Heart right ventricle (tissue), 16 donors: Measurements from ENCODE around the gene MTCH1. TPM values are rescaled to one million over a fixed set of nuclear protein-coding genes. Genes with fewer than 3 reads are reported as not detected.

Experiments used
- ATAC-seq, 8 donors: fragments of 200-7000 bp; cut with Tn5 transposase; one replicate each; pipeline ENCODE4 v1.9.1; 2020; ENCODE audit warnings: mild to moderate bottlenecking in 8 of 8, moderate library complexity in 8 of 8, moderate number of reproducible peaks in 1 of 8
- DNase-seq, 2 donors: peaks; one replicate each; pipeline ENCODE4 v3.0.0-alpha.2; 2020
- H3K27ac ChIP-seq, 10 donors: fragments of 200-600 bp; sonication (generic) in 2 of 10; one replicate each; pipeline versions ENCODE4 v1.5.0 to v1.8.0; 2020 to 2022; ENCODE audit warnings: mild to moderate bottlenecking in 3 of 10
- H3K27me3 ChIP-seq, 7 donors: fragments of 200-600 bp; one replicate each; pipeline ENCODE4 v1.8.0; 2021 to 2022; ENCODE audit warnings: mild to moderate bottlenecking in 2 of 7
- H3K36me3 ChIP-seq, 9 donors: fragments of 200-600 bp; sonication (generic) in 1 of 9; one replicate each; pipeline versions ENCODE4 v1.5.0 to v1.8.0; 2020 to 2022; ENCODE audit warnings: mild to moderate bottlenecking in 2 of 9
- H3K4me1 ChIP-seq, 9 donors: fragments of 200-600 bp; sonication (generic) in 1 of 9; one replicate each; pipeline versions ENCODE4 v1.5.0 to v1.8.0; 2020 to 2022; ENCODE audit warnings: mild to moderate bottlenecking in 4 of 9
- H3K4me3 ChIP-seq, 10 donors: fragments of 200-600 bp; sonication (generic) in 2 of 10; one replicate each; pipeline versions ENCODE4 v1.5.0 to v1.8.0; 2020 to 2022; ENCODE audit warnings: mild to moderate bottlenecking in 7 of 10, moderate library complexity in 2 of 10
- H3K9me3 ChIP-seq, 11 donors: fragments of 200-600 bp in 10 of 11; sonication (generic) in 2 of 11; one replicate each; pipeline versions ENCODE4 v1.5.0 to v1.8.0; 2013 to 2022; ENCODE audit warnings: mild to moderate bottlenecking in 2 of 11, control low read depth in 1 of 11, moderate library complexity in 1 of 11
- WGBS, 2 donors: extraction: QIAGEN DNeasy Blood & Tissue Kit; methylation state at CpG; one replicate each; pipeline ENCODE4 v1.1.7; 2013; ENCODE audit warnings: inconsistent platforms in 1 of 2; 5-methylcytosine and 5-hydroxymethylcytosine counted together
- intact Hi-C, 10 donors: fragments of 100-400 bp; cut with DNase I; formaldehyde crosslinking; loops; one replicate each; pipeline versions ENCODE4 v1.11.1 to v1.14.2; 2022
- polyA plus RNA-seq, 2 donors: library from polyadenylated mRNA; stranded (reverse); fragments of 200-250 nt; gene quantifications; one replicate each; pipeline ENCODE4 v1.2.3, GENCODE V29; 2013
- total RNA-seq, 10 donors: library from RNA; stranded (reverse); fragmentation: NEBNext Ultra II Directional in 3 of 10; extraction: Animal tissue kit (Norgen Biotek cat#: 25700) in 3 of 10; gene quantifications; one replicate each; pipeline versions ENCODE4 v1.2.1 to v1.2.4, GENCODE V29; 2021 to 2023
- TF ChIP-seq, protein P1 (sequence below), 9 donors: fragments of 200-600 bp; sonication (generic) in 2 of 9; IDR thresholded peaks; one replicate each; pipeline versions ENCODE4 v1.5.0 to v1.8.0; 2021 to 2022; ENCODE audit warnings: antibody characterized with exemption in 9 of 9, mild to moderate bottlenecking in 5 of 9, moderate library complexity in 1 of 9
- donor health status: Arrhythmogenic right ventricular cardiomyopathy.
- donor health status: ischemic (EF 13 %, LVEDD 7.1; RV severe dilation, severe dysfunction).
- donor health status: healthy with polysubstance abuse.
- donor health status: DM: no; HTN: yes; CAD: no.
- donor health status: DM: no; HTN: no; CAD: no.
- donor health status: ischemic (EF 25% LVEDD 6.9; RV normal size, moderate dysfunction).
- donor health status: ischemic (EF 25% LVEDD 5.7; RV mildly dilated, moderate dysfunction).
- donor health status: healthy.
- donor health status: DM: yes; HTN: yes; CAD: no.
- donor health status: Ischemic cardiomyopathy.
- donor health status: ischemic (EF 35%, LVEDD 5.7; RV mildly dilated, moderate dysfunction).
- donor health status: nonischemic (EF 11% LVEDD 7.7; RV severe dilation, severe dysfunction).
- donor health status: DM: yes; HTN: yes; CAD: no.
- donor health status: PGD.
- donor health status: ischemic (EF 29% LVEDD 5.4; RV normal size, mild dysfunction).
- donor health status: nonischemic (EF 23%, LVEDD 6.1; RV moderate dilation, normal function).

MTCH1 gene
- total and polyA plus RNA-seq, 12 donors: 82.6 to 341 (median 156) TPM

DNA sequence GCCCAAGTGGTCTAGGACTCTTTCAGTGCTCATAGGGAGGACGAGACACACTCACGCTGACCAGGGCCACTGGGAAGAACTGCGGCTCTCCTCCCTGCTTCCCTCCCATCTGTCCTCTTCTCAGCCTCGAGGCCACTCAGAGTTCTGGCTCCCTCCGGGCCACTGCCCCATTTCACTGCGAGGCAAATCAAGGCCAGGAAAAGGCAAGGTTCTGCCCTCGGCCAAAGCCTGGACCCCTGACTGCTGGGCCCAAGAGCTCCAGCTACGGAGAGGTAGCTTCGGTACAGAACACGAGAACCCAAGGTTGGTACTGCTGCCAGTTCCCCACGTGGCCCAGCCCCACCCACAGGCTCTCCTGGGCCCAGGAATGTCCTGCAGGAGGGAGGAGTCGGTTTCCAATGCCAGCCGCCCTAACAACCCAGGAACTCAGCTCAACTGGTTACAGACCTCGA, 16.7 kb downstream of the MTCH1 start:
- Histone ChIP-seq H3K4me3 (no peak overlapping the region), H3K4me1 (peaks cover 12 to 82% (median 61%) of the 10 kb centered on the region in 9 donors), H3K27me3 (no peaks in the 10 kb centered on the region), H3K36me3 (peaks cover 0 to 85% (median 67%) of the 10 kb centered on the region in 9 donors), H3K9me3 (no peaks in the 10 kb centered on the region), H3K27ac (peak overlapping the region in 4 of 10 donors; percentile 3 to 44 (median 24))
- 63 to 72% methylated on average over 14 of the region's 14 CpGs for WGBS, 2 donors
- peak in 4 of 8 donors; percentile 20 to 27 (median 22) for ATAC-seq
- intact Hi-C loops: no loop called here
- TF ChIP-seq, protein P1, sequence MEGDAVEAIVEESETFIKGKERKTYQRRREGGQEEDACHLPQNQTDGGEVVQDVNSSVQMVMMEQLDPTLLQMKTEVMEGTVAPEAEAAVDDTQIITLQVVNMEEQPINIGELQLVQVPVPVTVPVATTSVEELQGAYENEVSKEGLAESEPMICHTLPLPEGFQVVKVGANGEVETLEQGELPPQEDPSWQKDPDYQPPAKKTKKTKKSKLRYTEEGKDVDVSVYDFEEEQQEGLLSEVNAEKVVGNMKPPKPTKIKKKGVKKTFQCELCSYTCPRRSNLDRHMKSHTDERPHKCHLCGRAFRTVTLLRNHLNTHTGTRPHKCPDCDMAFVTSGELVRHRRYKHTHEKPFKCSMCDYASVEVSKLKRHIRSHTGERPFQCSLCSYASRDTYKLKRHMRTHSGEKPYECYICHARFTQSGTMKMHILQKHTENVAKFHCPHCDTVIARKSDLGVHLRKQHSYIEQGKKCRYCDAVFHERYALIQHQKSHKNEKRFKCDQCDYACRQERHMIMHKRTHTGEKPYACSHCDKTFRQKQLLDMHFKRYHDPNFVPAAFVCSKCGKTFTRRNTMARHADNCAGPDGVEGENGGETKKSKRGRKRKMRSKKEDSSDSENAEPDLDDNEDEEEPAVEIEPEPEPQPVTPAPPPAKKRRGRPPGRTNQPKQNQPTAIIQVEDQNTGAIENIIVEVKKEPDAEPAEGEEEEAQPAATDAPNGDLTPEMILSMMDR (IDR thresholded peaks at IDR 0.05): no peak
- no peak for DNase-seq

DNA sequence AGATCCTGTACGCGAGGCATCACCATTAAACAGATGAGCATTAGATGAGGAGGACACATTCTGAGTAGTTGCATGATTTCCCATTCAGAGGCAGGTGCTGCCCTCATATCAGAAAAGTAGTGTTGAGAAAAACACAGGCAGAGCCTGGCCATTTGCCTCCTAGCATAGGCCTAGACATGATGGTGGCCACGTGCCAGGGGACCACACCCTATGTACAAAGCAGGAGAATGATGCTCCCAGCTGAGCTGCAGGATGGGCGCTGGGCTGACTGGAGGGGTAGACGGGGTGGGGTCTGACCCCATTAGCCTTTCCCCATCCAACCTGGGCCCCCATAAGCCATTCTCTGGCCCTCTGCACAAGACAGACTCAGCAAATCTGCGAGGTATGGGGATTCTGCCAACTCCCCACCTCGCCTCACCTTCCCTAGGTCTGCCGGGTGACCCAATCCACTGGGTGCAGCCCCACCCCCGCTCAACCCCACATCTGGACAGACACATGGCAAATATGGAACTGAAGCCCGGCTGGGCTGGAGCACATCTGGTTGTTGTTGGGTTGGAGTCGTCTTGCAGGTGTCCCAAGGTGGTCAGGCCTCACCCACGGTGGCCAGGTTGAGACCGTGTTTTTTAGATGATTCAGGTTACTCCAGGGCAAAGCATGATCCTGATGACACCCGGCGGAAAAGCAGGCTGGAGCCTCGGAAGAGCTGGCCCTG, 17.6 kb downstream of the MTCH1 start:
- 84 to 86% methylated on average over 16 of the region's 16 CpGs for WGBS, 2 donors
- no peaks in the 10 kb centered on the region for H3K9me3 ChIP-seq
- TF ChIP-seq, protein P1 (IDR thresholded peaks at IDR 0.05): no peak
- H3K27me3 ChIP-seq: no peaks in the 10 kb centered on the region
- H3K36me3 ChIP-seq: peaks cover 0 to 77% (median 60%) of the 10 kb centered on the region in 9 donors
- DNase-seq (no peak), ATAC-seq (peak in 1 of 8 donors; percentile 19)
- H3K4me3 ChIP-seq: no peak overlapping the region
- intact Hi-C loops: no loop called here
- H3K27ac ChIP-seq: peak overlapping the region in 6 of 10 donors; percentile 3 to 63 (median 38)
- peaks cover 19 to 82% (median 62%) of the 10 kb centered on the region in 9 donors for H3K4me1 ChIP-seq

DNA sequence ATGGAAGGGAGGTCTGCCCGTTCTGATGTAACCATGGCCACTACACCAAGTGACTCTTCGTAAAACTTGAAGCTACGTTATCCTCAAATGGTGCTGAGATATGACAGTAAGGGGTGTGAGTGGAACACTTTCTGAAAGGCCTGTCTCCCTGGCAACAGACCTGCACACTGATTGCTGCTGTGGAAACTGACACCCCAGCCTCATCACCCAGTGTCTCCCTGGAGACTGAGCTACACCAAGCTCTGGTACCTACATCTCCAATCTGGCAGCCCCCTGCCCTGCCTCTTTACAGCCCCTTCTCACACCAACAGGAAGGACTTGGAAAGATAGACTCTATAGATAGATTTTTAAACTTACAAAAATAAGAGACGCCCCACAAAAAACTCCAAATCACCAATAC, 18.2 kb downstream of the MTCH1 start:
- no peaks in the 10 kb centered on the region for H3K9me3 ChIP-seq
- TF ChIP-seq, protein P1 (IDR thresholded peaks at IDR 0.05): no peak
- WGBS, 2 donors: 60 to 72% methylated on average over 4 of the region's 4 CpGs
- DNase-seq (no peak), ATAC-seq (no peak)
- peaks cover 17 to 80% (median 57%) of the 10 kb centered on the region in 9 donors for H3K4me1 ChIP-seq
- intact Hi-C loops: no loop called here
- H3K27me3 ChIP-seq: no peaks in the 10 kb centered on the region
- H3K36me3 ChIP-seq: peaks cover 0 to 70% (median 57%) of the 10 kb centered on the region in 9 donors
- H3K27ac ChIP-seq: peak overlapping the region in 5 of 10 donors; percentile 19 to 63 (median 55)
- H3K4me3 ChIP-seq: no peak overlapping the region

DNA sequence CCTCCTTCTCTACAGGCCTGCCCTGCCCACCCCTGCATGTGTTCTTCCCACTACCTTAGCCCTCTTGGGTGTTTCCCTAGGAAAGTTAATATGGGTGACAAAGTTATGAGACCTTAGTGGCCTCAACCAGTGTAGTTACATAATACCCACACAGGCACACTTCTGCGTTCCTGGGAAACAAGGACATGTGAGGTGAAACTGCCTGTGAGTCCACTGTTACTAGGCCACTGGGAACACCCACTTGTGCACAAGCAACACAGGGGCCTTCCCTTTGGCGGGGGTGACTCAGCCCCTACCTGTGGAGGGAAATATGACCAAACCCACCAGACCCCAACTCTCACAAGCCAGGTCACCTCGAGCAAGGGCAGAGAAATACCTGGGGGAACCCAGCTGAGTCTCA, 18.7 kb downstream of the MTCH1 start:
- Histone ChIP-seq H3K27ac (peak overlapping the region in 6 of 10 donors; percentile 19 to 63 (median 38)), H3K9me3 (no peaks in the 10 kb centered on the region), H3K4me1 (peaks cover 13 to 76% (median 53%) of the 10 kb centered on the region in 9 donors), H3K27me3 (no peaks in the 10 kb centered on the region), H3K36me3 (peaks cover 0 to 66% (median 52%) of the 10 kb centered on the region in 9 donors), H3K4me3 (no peak overlapping the region)
- intact Hi-C loops: no loop called here
- TF ChIP-seq, protein P1 (IDR thresholded peaks at IDR 0.05): no peak
- DNase-seq (no peak), ATAC-seq (peak in 4 of 8 donors; percentile 21 to 48 (median 33))
- WGBS, 2 donors: 63 to 70% methylated on average over 3 of the region's 3 CpGs
